NCI-H82 treated with DMSO at 0.1 percent for 48 hours (cell line): Measurements from ENCODE around the gene HSDL1.
A peak's percentile ranks its signal among the peaks of the same experiment; 100 is the strongest.

ENCODE experiments used
- DNase-seq: peaks from one replicate; lab custom pipeline; 2025; ENCODE audit not compliant: unreplicated experiment; lab: John Stamatoyannopoulos, UW

The HSDL1 gene

GRCh38 chr16:84176192-84177053 lies 31.4 kb upstream of the HSDL1 start:
- DNase-seq, result no peak

GRCh38 chr16:84175350-84176081 lies 30.5 kb upstream of the HSDL1 start:
- peak; percentile 57 for DNase-seq

DNA sequence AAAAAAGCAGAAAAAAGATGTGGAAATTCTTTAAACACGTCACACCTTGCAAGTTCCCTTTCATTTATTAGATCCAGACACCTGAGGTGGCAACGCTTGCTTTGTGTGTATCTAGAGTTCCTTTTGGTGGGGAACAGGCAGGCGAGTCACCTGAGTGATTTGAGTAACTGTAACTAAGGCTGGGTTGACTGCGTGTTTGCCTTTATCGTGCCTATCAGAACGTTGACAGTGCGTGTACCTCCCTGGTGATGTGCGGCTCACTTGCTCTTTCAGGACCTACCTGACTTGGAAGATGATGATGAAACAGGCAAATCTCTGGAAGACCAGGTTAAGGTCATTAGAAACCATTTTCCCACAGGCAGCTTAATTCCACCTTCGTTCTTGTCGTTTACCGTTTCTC lies 29.4 kb upstream of the HSDL1 start:
- no peak for DNase-seq

DNA sequence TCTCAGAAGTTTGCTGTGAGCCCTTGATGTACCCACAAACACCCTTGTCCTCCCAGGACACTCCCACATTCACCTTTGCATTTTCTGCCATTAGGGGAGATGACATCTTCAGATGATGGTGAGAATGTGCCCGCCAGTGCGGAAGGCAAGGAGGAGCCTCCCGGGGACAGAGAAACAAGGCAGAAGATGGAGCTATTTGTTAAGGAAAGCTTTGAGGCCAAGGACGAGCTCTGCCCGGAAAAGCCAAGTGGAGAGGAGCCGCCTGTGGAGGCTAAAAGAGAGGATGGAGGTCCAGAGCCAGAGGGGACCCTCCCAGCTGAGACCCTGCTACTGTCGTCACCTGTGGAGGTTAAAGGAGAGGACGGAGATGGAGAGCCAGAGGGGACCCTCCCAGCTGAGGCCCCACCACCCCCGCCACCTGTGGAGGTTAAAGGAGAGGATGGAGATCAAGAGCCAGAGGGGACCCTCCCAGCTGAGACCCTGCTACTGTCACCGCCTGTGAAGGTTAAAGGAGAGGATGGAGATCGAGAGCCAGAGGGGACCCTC lies 24.9 kb upstream of the HSDL1 start:
- no peak for DNase-seq

DNA sequence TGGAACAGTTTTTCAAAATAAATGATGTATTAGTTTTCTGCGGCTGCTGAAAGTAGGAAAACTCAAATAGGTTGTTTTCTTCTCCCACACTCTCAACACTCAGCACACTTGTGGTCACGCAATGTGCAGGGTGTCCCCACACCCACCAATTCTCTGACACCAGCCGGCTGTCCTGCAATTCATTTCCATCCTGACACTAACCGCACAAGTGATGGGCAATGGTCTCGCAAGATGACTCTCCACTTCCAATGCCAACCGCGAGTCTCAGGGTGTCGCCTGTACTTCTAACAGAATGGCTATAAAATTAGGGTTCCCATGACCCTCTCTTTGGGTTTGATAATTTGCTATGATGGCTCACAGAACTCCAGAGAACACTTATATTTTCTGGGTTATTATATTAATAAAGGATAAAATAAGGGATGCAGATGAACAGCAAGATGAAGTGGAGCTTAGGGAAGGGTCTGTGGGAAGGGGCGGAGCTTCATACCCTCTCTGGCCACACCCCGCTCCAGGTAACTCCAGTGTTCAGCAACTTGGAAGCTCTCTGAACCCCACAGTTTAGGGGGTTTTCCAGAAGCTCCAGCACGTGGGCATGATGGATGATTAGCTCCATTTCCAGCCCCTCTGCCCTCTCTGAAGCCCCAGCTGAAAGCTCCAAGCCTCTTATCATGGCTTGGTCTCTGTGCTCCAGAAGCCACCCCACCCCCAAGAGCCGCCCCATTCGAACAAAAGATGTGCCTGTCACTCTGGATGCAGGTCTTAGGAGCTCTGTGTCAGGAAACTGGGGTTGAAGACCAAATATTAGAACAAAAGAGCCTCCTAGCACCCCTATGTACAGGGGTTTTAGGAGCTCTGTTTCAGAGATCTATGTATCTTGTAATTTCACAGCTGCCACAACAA lies 22.1 kb upstream of the HSDL1 start:
- DNase-seq, result no peak

DNA sequence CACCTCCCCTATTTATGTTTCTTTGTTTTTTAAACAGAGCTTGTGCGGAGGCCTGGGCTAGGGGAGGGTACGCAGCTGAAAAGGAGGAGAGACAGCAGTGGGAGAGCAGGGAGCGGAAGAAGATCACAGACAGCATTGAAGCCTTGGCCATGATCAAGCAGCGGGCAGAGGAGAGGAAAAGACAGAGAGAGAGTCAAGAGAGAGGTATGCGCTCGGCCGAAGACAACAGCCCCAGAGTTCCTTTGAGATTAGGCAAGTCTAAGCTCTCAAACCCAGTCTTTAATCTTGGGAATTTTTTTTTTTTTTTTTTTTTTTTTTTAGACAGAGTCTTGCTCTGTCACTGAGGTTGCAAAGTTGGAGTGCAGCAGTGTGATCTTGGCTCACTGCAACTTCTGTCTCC lies 20.8 kb upstream of the HSDL1 start:
- DNase-seq, result no peak

DNA sequence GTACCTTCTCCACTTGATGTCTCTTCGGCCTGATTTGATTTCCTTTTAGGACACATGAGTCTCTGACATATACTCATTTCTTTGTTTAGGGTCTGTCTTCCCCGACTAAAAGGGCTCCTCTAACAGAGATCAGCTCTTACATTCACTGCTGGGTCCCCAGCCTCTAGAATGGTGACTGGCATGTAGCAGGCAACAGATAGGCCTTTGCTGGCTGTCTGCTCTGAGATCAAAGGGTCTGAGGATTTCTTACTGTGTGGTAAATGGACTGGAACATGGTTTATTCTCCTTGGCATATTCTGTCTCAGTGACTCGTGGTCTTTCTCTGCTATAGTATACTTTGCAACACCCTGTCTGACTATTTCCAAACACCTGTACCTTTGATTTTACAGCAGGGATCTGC lies 16.8 kb upstream of the HSDL1 start:
- DNase-seq, result no peak

GRCh38 chr16:84161037-84161436 lies 16.1 kb upstream of the HSDL1 start:
- DNase-seq, result no peak

GRCh38 chr16:84159800-84160199 lies 14.8 kb upstream of the HSDL1 start:
- no peak for DNase-seq

GRCh38 chr16:84159007-84159406 lies 14.0 kb upstream of the HSDL1 start:
- DNase-seq, result no peak

DNA sequence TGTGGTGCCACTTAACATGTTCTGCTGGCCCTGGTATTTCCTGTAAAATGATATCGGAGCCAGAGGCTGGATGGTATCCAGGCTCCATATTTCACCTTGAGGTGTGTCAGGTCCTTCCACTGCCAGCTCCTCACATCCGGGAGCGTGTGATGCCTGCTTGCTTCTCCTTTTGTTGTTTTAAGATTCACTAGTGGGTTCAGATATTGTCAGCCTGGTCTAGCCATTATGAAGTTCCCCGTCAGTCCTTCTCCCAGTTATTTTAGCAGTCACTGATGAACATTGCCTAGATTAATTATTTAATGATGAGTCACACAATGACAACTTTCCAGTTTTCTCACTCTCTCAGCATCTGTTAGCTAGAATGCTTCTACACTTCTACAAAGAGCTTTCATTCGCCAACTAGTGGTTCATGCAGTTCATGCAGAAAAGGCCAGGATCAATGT lies 11.4 kb upstream of the HSDL1 start:
- DNase-seq, result no peak

- no peak for DNase-seq
Observed at GRCh38 chr16:84155771-84156170, 10.8 kb upstream of the HSDL1 start.

- no peak for DNase-seq
Observed at GRCh38 chr16:84155226-84155625, 10.2 kb upstream of the HSDL1 start.

GRCh38 chr16:84153660-84154214 lies 8.8 kb upstream of the HSDL1 start:
- DNase-seq, result no peak

- no peak for DNase-seq
Observed at GRCh38 chr16:84150926-84151325, 5.9 kb upstream of the HSDL1 start.

GRCh38 chr16:84144209-84144858 lies 643 bp downstream of the HSDL1 start:
- no peak for DNase-seq

DNA sequence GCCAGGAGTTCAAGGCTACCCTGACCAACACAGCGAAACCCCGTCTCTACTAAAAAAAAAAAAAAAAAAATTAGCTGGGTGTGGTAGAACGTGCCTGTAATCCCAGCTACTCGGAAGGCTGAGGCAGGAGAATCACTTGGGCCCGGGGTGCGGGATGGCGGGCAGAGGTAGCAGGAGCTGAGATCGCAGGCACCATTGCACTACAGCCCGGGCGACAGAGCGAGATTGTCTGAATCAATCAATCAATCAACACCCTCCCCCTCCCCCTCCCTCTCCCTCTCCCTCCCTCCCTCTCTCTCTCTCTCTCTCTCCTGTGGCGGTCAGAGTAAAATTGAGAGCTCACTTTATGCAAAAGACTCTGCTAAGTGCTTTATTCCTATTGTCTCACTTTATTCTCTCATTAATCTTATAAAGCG lies 1.2 kb downstream of the HSDL1 start:
- no peak for DNase-seq

DNA sequence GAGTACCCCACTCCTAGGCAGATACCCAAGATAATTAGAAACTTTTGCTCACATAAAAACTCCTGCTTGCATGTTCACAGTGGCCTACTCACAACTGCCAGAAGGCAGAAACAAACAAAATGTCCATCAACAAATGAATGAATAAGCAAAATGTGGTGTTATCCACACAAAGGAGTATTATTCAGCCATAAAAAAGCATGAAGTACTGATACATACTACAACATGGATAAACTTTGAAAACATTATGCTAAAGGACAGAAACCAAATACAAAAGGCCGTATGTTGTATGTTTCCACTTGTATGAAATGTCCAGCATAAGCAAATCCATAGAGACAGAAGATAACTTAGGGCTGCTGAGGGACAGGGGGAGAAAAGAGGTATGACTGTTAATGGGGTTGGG lies 1.9 kb downstream of the HSDL1 start:
- DNase-seq, result no peak

- no peak for DNase-seq
Observed at GRCh38 chr16:84141143-84141670, 3.8 kb downstream of the HSDL1 start.
